Measurements from ENCODE around the gene KCNK10.

DNA sequence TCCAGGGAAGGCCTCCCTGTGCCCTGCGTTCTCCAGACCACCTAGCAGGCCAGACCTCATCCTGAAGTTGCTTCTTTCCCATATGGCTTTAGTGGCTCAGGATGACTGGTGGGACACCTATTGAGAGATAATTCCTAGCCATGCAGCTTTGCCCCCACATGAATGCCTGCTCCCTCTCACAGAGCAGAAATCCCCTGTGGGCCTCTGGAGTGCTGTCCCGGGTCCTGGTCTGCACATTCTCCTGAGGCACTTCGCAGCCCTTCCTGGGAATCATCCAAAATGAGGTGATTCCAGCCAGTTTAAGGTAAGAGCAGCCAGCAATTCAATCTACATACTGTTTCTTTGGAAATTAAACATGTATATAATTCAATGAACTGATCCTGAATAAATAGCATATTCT is 182.2 kb downstream of the KCNK10 start:
- TF ChIP-seq ATF3 (IDR thresholded peaks at IDR 0.05; ENCODE audit: insufficient read depth, low read depth, low read length) (no peak), POLR2A (IDR thresholded peaks at IDR 0.05; ENCODE audit: control extremely low read depth in 1 of 2, low read depth in 2 of 2, low read length in 2 of 2) (no peak), JUN (IDR thresholded peaks at IDR 0.05; ENCODE audit: low read depth, low read length) (no peak), RFX5 (IDR thresholded peaks at IDR 0.05; ENCODE audit: borderline replicate concordance, low read depth, low read length) (no peak), EP300 (IDR thresholded peaks at IDR 0.05; ENCODE audit: borderline replicate concordance in 1 of 2, low read depth in 2 of 2, low read length in 2 of 2) (no peak), TAF1 (IDR thresholded peaks at IDR 0.05; ENCODE audit: low read depth, low read length) (no peak), JUND (IDR thresholded peaks at IDR 0.05; ENCODE audit: low read length) (no peak), EGR1 (IDR thresholded peaks at IDR 0.05; ENCODE audit: borderline replicate concordance, low read depth, low read length) (no peak), GABPA (IDR thresholded peaks at IDR 0.05; ENCODE audit: borderline replicate concordance, insufficient read depth, low read length) (no peak), CHD2 (IDR thresholded peaks at IDR 0.05; ENCODE audit: low read length) (no peak), HDAC2 (IDR thresholded peaks at IDR 0.05; ENCODE audit: borderline replicate concordance in 1 of 2, low read depth in 2 of 2, low read length in 2 of 2) (no peak), PHF8 (conservative IDR thresholded peaks at IDR 0.05; ENCODE audit: low read depth, low read length) (no peak), SP2 (IDR thresholded peaks at IDR 0.05; ENCODE audit: low read length) (no peak)
- TF ChIP-seq, protein P1, sequence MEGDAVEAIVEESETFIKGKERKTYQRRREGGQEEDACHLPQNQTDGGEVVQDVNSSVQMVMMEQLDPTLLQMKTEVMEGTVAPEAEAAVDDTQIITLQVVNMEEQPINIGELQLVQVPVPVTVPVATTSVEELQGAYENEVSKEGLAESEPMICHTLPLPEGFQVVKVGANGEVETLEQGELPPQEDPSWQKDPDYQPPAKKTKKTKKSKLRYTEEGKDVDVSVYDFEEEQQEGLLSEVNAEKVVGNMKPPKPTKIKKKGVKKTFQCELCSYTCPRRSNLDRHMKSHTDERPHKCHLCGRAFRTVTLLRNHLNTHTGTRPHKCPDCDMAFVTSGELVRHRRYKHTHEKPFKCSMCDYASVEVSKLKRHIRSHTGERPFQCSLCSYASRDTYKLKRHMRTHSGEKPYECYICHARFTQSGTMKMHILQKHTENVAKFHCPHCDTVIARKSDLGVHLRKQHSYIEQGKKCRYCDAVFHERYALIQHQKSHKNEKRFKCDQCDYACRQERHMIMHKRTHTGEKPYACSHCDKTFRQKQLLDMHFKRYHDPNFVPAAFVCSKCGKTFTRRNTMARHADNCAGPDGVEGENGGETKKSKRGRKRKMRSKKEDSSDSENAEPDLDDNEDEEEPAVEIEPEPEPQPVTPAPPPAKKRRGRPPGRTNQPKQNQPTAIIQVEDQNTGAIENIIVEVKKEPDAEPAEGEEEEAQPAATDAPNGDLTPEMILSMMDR (IDR thresholded peaks at IDR 0.05; ENCODE audit: control extremely low read depth in 1 of 3, insufficient read depth in 1 of 3, low read depth in 1 of 3, low read length in 3 of 3): no peak

Measured in H1 (cell line).